ENCODE data around the gene ATP1B2. TPM values are rescaled to one million over a fixed set of nuclear protein-coding genes. Genes with fewer than 3 reads are reported as not detected.
A peak's percentile ranks its signal among the peaks of the same experiment; 100 is the strongest.

ATP1B2 gene
- total RNA-seq, 1 experiment from 2014 or later, result 29.1 TPM

DNA sequence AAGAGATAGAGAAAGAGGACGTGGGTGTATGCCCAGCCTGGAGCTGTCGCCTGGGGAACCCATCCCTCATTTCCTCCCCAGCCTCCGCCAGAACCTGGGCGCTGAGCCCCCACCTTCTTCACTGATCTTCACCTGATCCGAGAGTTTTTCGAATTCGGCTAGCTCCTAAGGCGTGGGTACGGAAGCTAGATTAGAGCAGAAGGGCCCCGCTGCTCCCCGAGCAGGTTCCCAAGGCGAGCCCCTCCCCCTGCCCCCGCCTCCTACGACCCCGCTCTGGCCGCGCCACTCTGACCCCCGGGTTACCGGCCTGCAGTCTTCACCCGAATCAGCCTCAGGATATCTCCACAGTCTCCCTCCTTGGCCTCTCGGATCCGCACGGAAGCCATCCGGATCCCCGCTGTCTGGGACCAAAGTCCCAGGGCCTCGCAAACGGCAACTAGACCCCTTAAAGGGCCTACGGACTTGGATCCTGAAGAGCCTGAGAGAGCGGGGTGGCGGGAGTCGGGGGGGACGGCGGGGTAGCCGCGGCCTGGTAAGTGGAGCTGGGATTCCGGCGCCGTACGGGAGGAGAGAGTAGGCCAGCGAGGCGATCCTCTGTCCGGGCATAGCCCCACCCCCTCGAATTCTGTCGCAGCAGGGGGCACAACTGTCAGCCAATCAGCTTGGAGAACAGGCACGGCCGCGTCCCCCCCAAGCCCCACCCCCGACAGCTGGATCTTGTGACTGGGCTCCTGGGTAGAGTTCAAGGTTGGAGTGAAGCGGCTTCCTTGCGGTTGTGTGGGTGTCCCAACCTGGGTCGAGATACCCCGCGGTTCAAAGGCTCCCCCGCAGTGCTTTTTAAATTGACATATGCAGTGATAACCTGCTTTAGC is 23.2 kb upstream of the ATP1B2 start, which contains the start of gene SAT2:
Gene SAT2 (minus strand): TSS at position 572 of the 872 bp plus-strand sequence. CDS start 186 bp downstream, at position 386.
- Mint-ChIP-seq H3K9me3 (no peaks in the 10 kb centered on the region), H3K4me3 (peak within 1 kb of the TSS; percentile 85), H3K36me3 (peaks cover 4% of the 10 kb centered on the region), H3K27me3 (ENCODE audit: low read depth) (no peaks in the 10 kb centered on the region), H3K27ac (peak within 1 kb of the TSS; percentile 85), H3K4me1 (peaks cover 9% of the 10 kb centered on the region)
- ATAC-seq, result peak; percentile 87
- ChIA-PET POLR2A (interaction anchor here (0.6 to 3.1 kb wide), 14 partner anchors 12 to 149 kb away, joined by 3 to 40 read pairs (median 6); partner anchors contain the start of genes ATP1B2, DNAH2, MPDU1 and SOX15), CTCF (interaction anchor here (0.6 to 3.0 kb wide), 24 partner anchors 9 to 447 kb away, joined by 3 to 41 read pairs (median 4); partner anchors contain the start of genes ATP1B2, EFNB3, FXR2 and SOX15)
- DNase-seq (ENCODE audit: low spot score), result peak; percentile 99
- TF ChIP-seq ZNF423 (CRISPR knock-in tag; IDR thresholded peaks at IDR 0.05) (peak; percentile 61; the same call in 1 of the 2 replicates), USF2 (CRISPR knock-in tag; IDR thresholded peaks at IDR 0.05) (peak; percentile 40), SOX15 (CRISPR knock-in tag; IDR thresholded peaks at IDR 0.05) (no peak), OVOL2 (CRISPR knock-in tag; IDR thresholded peaks at IDR 0.05; ENCODE audit: borderline replicate concordance) (no peak), ATF1 (CRISPR knock-in tag; IDR thresholded peaks at IDR 0.05) (no peak), FOXK1 (CRISPR knock-in tag; IDR thresholded peaks at IDR 0.05) (no peak), NFYB (CRISPR knock-in tag; conservative IDR thresholded peaks at IDR 0.05; ENCODE audit: low read depth) (peak; percentile 47), ZNF317 (CRISPR knock-in tag; IDR thresholded peaks at IDR 0.05; ENCODE audit: borderline replicate concordance, low read depth) (no peak), TP53 (CRISPR knock-in tag; IDR thresholded peaks at IDR 0.05) (0 out of 2 replicates have a peak, but pooled peaks have one; percentile 33), CREM (CRISPR knock-in tag; IDR thresholded peaks at IDR 0.05) (0 out of 2 replicates have a peak, but pooled peaks have one; percentile 47), ZNF396 (CRISPR knock-in tag; IDR thresholded peaks at IDR 0.05; ENCODE audit: borderline replicate concordance) (no peak), RORB (CRISPR knock-in tag; IDR thresholded peaks at IDR 0.05) (no peak), SP1 (CRISPR knock-in tag; conservative IDR thresholded peaks at IDR 0.05) (peak; percentile 58; the same call in 1 of the 2 replicates), ZNF425 (CRISPR knock-in tag; conservative IDR thresholded peaks at IDR 0.05) (no peak), ZNF532 (CRISPR knock-in tag; IDR thresholded peaks at IDR 0.05; ENCODE audit: borderline replicate concordance) (no peak), FOXJ3 (CRISPR knock-in tag; IDR thresholded peaks at IDR 0.05; ENCODE audit: borderline replicate concordance) (no peak)
- TF ChIP-seq, protein P1, sequence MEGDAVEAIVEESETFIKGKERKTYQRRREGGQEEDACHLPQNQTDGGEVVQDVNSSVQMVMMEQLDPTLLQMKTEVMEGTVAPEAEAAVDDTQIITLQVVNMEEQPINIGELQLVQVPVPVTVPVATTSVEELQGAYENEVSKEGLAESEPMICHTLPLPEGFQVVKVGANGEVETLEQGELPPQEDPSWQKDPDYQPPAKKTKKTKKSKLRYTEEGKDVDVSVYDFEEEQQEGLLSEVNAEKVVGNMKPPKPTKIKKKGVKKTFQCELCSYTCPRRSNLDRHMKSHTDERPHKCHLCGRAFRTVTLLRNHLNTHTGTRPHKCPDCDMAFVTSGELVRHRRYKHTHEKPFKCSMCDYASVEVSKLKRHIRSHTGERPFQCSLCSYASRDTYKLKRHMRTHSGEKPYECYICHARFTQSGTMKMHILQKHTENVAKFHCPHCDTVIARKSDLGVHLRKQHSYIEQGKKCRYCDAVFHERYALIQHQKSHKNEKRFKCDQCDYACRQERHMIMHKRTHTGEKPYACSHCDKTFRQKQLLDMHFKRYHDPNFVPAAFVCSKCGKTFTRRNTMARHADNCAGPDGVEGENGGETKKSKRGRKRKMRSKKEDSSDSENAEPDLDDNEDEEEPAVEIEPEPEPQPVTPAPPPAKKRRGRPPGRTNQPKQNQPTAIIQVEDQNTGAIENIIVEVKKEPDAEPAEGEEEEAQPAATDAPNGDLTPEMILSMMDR (IDR thresholded peaks at IDR 0.05), result no peak
- TF ChIP-seq, protein P2, sequence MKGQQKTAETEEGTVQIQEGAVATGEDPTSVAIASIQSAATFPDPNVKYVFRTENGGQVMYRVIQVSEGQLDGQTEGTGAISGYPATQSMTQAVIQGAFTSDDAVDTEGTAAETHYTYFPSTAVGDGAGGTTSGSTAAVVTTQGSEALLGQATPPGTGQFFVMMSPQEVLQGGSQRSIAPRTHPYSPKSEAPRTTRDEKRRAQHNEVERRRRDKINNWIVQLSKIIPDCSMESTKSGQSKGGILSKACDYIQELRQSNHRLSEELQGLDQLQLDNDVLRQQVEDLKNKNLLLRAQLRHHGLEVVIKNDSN (CRISPR knock-in tag; IDR thresholded peaks at IDR 0.05), result peak; percentile 34; the same call in 1 of the 2 replicates
- TF ChIP-seq, protein P3, sequence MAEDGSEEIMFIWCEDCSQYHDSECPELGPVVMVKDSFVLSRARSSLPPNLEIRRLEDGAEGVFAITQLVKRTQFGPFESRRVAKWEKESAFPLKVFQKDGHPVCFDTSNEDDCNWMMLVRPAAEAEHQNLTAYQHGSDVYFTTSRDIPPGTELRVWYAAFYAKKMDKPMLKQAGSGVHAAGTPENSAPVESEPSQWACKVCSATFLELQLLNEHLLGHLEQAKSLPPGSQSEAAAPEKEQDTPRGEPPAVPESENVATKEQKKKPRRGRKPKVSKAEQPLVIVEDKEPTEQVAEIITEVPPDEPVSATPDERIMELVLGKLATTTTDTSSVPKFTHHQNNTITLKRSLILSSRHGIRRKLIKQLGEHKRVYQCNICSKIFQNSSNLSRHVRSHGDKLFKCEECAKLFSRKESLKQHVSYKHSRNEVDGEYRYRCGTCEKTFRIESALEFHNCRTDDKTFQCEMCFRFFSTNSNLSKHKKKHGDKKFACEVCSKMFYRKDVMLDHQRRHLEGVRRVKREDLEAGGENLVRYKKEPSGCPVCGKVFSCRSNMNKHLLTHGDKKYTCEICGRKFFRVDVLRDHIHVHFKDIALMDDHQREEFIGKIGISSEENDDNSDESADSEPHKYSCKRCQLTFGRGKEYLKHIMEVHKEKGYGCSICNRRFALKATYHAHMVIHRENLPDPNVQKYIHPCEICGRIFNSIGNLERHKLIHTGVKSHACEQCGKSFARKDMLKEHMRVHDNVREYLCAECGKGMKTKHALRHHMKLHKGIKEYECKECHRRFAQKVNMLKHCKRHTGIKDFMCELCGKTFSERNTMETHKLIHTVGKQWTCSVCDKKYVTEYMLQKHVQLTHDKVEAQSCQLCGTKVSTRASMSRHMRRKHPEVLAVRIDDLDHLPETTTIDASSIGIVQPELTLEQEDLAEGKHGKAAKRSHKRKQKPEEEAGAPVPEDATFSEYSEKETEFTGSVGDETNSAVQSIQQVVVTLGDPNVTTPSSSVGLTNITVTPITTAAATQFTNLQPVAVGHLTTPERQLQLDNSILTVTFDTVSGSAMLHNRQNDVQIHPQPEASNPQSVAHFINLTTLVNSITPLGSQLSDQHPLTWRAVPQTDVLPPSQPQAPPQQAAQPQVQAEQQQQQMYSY (CRISPR knock-in tag; IDR thresholded peaks at IDR 0.05), result no peak

Data from WTC11 (cell line).